ENCODE data around the gene OPA1. TPM values are rescaled to one million over a fixed set of nuclear protein-coding genes. Genes with fewer than 3 reads are reported as not detected.
A peak's percentile ranks its signal among the peaks of the same experiment; 100 is the strongest.

OPA1 gene
- total and polyA plus RNA-seq, 2 of the 4 experiments (the other 2 are of a cell fraction), result 17.8 to 73.7 TPM

DNA sequence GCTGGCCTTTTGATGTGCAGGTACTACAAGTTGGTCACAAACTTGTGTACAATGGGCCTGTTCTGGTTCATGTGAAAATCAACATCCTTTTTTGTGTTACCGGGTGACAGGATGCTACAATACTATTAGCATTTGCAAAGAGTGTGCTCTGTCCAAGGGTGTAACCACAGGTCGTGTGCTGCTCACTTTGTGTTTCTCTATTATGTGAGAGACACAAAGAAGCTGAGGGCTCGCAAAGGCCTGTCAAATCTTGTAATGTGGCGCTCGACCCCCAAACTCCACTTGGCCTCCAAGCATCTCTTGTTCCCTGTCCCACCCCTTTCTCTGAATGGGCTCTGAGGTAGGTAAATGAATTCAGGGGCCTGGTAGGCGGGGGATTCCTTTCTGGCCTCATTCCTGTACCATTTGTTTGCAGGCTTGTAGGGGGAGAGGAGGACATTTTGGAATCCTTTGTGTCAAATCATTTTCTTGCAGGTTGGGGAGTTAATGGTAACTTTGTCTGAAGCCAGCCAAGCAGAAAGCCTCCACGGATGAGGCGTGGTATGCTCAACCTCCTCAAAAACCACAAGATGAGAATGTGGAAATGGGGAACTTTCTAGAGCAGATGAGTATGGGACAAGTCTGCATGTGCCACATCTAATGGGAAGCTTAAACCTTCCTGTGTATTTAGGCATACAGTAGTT, 109.1 kb downstream of the OPA1 start:
- Histone ChIP-seq H3K18ac (ENCODE audit: low read depth, low read length) (no peak overlapping the region), H3K9me1 (ENCODE audit: insufficient read depth, low read length) (no peaks in the 10 kb centered on the region), H4K8ac (ENCODE audit: low read depth in 2 of 2, low read length in 2 of 2) (no peak overlapping the region), H3K4ac (ENCODE audit: low read depth, low read length) (no peak overlapping the region), H3K27me3 (ENCODE audit: control insufficient read depth, insufficient read depth, low read length) (no peaks in the 10 kb centered on the region), H2BK15ac (ENCODE audit: low read depth, low read length) (no peak overlapping the region), H3K4me1 (ENCODE audit: control insufficient read depth, insufficient read depth, low read length) (no peaks in the 10 kb centered on the region), H3K4me2 (ENCODE audit: low read depth, low read length) (no peak overlapping the region), H3K79me1 (ENCODE audit: low read depth in 1 of 2, low read length in 2 of 2) (no peaks in the 10 kb centered on the region), H2BK5ac (ENCODE audit: low read depth, low read length, poor library complexity, severe bottlenecking) (no peak overlapping the region), H3K14ac (replicated peaks; ENCODE audit: low read depth, low read length) (no peak overlapping the region), H3K36me3 (ENCODE audit: control insufficient read depth, insufficient read depth, low read length) (peaks cover 3% of the 10 kb centered on the region), H3K4me3 (ENCODE audit: insufficient read depth, low read depth, low read length) (no peak overlapping the region), H3K27ac (ENCODE audit: insufficient read depth, low read length) (no peak overlapping the region), H2BK120ac (ENCODE audit: low read depth, low read length) (no peak overlapping the region), H2BK20ac (ENCODE audit: low read depth, low read length) (no peak overlapping the region), H3K56ac (ENCODE audit: extremely low read depth, insufficient read depth, low read length) (no peak overlapping the region), H4K91ac (ENCODE audit: insufficient read depth, low read depth, low read length) (no peak overlapping the region), H2AFZ (replicated peaks; ENCODE audit: low read length, poor library complexity) (no peak overlapping the region), H4K5ac (ENCODE audit: low read depth, low read length) (no peak overlapping the region), H2AK5ac (ENCODE audit: low read depth, low read length) (no peak overlapping the region), H4K20me1 (ENCODE audit: insufficient read depth, low read length) (no peaks in the 10 kb centered on the region), H3K9ac (ENCODE audit: low read depth, low read length) (no peak overlapping the region), H2AK9ac (replicated peaks; ENCODE audit: low read depth, low read length, poor library complexity) (no peak overlapping the region), H3K23ac (ENCODE audit: low read depth, low read length) (no peak overlapping the region), H3K9me3 (ENCODE audit: control insufficient read depth, insufficient read depth, low read length) (no peaks in the 10 kb centered on the region)
- intact Hi-C loops (cut with micrococcal nuclease) (no loop called here), dilution Hi-C loops (cut with HindIII; ENCODE audit: low sequenced_read_pairs, unreplicated experiment) (no loop called here), in situ Hi-C loops (cut with MboI; ENCODE audit: low sequenced_read_pairs) (no loop called here)
- ChIA-PET CTCF (interaction anchor here (0.5 kb wide), 1 partner anchor 24 kb away, joined by 3 read pairs; no protein-coding TSS in a partner anchor), POLR2A (ENCODE audit: unreplicated experiment) (no interaction called here)
- no peak for ATAC-seq (ENCODE audit: low read depth)
- TF ChIP-seq BHLHE40 (IDR thresholded peaks at IDR 0.05; ENCODE audit: low read depth, low read length) (no peak), CHD1 (IDR thresholded peaks at IDR 0.05; ENCODE audit: low read depth, low read length) (no peak)
- DNase-seq, result peak; percentile 27
- BruUV-seq (replicated peaks), result no TSS peak
- 80% methylated on average over 1 of the region's 8 CpGs; no CpG with 5 or more reads in 1 of the 2 experiments for WGBS, 2 experiments (ENCODE audit: extremely low coverage in 2 of 2, insufficient read length in 1 of 2)
